WTC11 (cell line): Measurements from ENCODE around the gene TKT.

Source experiments
- GRHL2 ChIP-seq: fragments of 250-450 bp; sonication (Bioruptor Pico); IDR thresholded peaks from 2 replicates; pipeline ENCODE4 v1.8.0; 2022; ENCODE audit warnings: mild to moderate bottlenecking, moderate library complexity; ENCODE audit not compliant: insufficient replicate concordance, severe bottlenecking
- TP53 ChIP-seq: sonication (generic); formaldehyde crosslinking; IDR thresholded peaks from 2 replicates; pipeline ENCODE4 v1.8.1; 2023; ENCODE audit warnings: mild to moderate bottlenecking, missing genetic modification reagents
- TF ChIP-seq, protein P1 (sequence below): sonication (generic); formaldehyde crosslinking; IDR thresholded peaks from 2 replicates; pipeline ENCODE4 v1.8.1; 2022; ENCODE audit warnings: missing genetic modification reagents, borderline replicate concordance
- TF ChIP-seq, protein P2 (sequence below): fragments of 200-600 bp; IDR thresholded peaks from 2 replicates; pipeline ENCODE4 v1.8.0; 2022; ENCODE audit warnings: antibody characterized with exemption
- TF ChIP-seq, protein P3 (sequence below): sonication (generic); formaldehyde crosslinking; IDR thresholded peaks from 2 replicates; pipeline ENCODE4 v1.8.1; 2023; ENCODE audit warnings: mild to moderate bottlenecking, missing genetic modification reagents, borderline replicate concordance

DNA sequence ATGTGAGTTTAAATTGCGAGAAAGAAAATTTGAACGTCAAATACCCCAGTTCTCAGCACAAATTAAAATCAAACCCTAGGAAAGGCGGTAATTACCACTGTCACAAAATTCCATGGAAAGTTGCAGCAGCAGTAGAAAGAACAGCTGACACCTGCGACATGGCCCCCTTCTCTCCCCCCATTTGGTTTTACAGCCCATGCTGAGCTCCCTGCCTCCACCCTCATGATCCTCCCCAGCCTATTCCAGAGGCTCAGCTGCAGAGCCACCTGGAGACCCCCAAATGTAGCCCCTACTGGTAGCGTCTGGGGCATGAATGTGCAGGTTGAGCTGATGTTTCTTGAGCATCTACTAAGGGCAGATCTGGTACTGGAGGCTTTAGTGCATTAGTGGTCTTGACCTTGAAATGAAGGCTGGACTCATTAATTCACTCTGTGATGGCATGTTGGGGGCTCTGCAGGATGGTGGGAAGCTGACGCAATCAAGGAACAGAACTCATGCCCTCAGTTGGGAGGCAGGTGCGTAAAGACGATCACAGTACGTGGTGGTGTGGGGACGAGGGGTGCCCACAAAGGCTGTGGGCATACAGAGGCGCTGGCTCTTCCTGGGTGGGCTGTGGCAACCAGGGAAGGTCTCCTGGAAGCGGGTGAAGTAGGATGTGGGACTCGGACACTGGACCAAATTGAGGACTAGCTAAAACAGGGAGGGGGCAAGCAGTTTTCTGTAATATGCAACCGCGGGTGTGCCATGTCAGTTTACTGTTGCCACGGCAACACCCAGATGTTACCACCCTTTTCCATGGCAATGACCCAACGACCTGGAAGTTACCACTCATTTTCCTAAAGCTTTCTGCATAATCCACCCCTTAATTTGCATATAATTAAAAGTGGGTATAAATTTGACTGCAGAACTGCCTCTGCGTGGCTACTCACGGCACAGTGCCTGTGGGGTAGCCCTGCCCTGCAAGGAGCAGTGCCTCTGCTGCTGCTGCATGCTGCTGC lies 55.0 kb downstream of the TKT start:
- TF ChIP-seq, protein P1, sequence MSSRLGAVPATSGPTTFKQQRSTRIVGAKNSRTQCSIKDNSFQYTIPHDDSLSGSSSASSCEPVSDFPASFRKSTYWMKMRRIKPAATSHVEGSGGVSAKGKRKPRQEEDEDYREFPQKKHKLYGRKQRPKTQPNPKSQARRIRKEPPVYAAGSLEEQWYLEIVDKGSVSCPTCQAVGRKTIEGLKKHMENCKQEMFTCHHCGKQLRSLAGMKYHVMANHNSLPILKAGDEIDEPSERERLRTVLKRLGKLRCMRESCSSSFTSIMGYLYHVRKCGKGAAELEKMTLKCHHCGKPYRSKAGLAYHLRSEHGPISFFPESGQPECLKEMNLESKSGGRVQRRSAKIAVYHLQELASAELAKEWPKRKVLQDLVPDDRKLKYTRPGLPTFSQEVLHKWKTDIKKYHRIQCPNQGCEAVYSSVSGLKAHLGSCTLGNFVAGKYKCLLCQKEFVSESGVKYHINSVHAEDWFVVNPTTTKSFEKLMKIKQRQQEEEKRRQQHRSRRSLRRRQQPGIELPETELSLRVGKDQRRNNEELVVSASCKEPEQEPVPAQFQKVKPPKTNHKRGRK (CRISPR knock-in tag), result no peak
- TF ChIP-seq TP53 (CRISPR knock-in tag), result no peak
- TF ChIP-seq, protein P2, sequence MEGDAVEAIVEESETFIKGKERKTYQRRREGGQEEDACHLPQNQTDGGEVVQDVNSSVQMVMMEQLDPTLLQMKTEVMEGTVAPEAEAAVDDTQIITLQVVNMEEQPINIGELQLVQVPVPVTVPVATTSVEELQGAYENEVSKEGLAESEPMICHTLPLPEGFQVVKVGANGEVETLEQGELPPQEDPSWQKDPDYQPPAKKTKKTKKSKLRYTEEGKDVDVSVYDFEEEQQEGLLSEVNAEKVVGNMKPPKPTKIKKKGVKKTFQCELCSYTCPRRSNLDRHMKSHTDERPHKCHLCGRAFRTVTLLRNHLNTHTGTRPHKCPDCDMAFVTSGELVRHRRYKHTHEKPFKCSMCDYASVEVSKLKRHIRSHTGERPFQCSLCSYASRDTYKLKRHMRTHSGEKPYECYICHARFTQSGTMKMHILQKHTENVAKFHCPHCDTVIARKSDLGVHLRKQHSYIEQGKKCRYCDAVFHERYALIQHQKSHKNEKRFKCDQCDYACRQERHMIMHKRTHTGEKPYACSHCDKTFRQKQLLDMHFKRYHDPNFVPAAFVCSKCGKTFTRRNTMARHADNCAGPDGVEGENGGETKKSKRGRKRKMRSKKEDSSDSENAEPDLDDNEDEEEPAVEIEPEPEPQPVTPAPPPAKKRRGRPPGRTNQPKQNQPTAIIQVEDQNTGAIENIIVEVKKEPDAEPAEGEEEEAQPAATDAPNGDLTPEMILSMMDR, result no peak
- TF ChIP-seq, protein P3, sequence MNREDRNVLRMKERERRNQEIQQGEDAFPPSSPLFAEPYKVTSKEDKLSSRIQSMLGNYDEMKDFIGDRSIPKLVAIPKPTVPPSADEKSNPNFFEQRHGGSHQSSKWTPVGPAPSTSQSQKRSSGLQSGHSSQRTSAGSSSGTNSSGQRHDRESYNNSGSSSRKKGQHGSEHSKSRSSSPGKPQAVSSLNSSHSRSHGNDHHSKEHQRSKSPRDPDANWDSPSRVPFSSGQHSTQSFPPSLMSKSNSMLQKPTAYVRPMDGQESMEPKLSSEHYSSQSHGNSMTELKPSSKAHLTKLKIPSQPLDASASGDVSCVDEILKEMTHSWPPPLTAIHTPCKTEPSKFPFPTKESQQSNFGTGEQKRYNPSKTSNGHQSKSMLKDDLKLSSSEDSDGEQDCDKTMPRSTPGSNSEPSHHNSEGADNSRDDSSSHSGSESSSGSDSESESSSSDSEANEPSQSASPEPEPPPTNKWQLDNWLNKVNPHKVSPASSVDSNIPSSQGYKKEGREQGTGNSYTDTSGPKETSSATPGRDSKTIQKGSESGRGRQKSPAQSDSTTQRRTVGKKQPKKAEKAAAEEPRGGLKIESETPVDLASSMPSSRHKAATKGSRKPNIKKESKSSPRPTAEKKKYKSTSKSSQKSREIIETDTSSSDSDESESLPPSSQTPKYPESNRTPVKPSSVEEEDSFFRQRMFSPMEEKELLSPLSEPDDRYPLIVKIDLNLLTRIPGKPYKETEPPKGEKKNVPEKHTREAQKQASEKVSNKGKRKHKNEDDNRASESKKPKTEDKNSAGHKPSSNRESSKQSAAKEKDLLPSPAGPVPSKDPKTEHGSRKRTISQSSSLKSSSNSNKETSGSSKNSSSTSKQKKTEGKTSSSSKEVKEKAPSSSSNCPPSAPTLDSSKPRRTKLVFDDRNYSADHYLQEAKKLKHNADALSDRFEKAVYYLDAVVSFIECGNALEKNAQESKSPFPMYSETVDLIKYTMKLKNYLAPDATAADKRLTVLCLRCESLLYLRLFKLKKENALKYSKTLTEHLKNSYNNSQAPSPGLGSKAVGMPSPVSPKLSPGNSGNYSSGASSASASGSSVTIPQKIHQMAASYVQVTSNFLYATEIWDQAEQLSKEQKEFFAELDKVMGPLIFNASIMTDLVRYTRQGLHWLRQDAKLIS (CRISPR knock-in tag), result no peak
- TF ChIP-seq GRHL2 (CRISPR knock-in tag), result no peak
